Measurements from ENCODE around the gene PCDH7.

Gene PCDH7, protein sequence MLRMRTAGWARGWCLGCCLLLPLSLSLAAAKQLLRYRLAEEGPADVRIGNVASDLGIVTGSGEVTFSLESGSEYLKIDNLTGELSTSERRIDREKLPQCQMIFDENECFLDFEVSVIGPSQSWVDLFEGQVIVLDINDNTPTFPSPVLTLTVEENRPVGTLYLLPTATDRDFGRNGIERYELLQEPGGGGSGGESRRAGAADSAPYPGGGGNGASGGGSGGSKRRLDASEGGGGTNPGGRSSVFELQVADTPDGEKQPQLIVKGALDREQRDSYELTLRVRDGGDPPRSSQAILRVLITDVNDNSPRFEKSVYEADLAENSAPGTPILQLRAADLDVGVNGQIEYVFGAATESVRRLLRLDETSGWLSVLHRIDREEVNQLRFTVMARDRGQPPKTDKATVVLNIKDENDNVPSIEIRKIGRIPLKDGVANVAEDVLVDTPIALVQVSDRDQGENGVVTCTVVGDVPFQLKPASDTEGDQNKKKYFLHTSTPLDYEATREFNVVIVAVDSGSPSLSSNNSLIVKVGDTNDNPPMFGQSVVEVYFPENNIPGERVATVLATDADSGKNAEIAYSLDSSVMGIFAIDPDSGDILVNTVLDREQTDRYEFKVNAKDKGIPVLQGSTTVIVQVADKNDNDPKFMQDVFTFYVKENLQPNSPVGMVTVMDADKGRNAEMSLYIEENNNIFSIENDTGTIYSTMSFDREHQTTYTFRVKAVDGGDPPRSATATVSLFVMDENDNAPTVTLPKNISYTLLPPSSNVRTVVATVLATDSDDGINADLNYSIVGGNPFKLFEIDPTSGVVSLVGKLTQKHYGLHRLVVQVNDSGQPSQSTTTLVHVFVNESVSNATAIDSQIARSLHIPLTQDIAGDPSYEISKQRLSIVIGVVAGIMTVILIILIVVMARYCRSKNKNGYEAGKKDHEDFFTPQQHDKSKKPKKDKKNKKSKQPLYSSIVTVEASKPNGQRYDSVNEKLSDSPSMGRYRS (N-terminal part only)

GRCh38 chr4:30720021-30720660 is at the start of gene PCDH7:
PCDH7 (plus strand) TSS chr4:30720369; CDS start chr4:30721423, 1,054 bp downstream.
- DNase-seq (ENCODE audit: low read depth in 2 of 2) = no peak

- DNase-seq (ENCODE audit: low read depth in 2 of 2) = no peak
These were observed 48.2 kb upstream of the PCDH7 start for GRCh38 chr4:30671926-30672448.

- DNase-seq (ENCODE audit: low read depth in 2 of 2) = no peak
These were observed 24.0 kb upstream of the PCDH7 start for GRCh38 chr4:30696191-30696590.

GRCh38 chr4:30714408-30715031 is 5.6 kb upstream of the PCDH7 start:
- DNase-seq (ENCODE audit: low read depth in 2 of 2) = no peak

DNA sequence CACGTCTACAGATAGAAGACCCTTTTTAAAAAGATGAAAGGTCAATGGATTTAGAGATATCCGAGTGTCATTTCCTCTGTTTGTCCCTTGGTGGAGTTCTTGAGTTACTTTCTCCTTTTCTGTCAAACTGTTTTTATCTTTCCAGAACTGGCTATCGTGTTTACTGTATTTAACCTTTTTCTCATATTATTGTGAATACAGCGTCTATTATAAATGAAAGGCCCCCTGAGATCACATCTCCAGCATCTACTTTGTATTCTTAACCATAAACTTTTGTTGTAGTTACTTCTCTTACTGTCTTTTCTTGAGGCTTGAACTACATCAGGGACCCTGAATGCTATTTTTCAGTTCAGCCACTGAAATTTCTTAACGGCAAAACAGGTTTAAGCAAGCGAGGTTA is 4.0 kb upstream of the PCDH7 start:
- no peak for DNase-seq (ENCODE audit: low read depth in 2 of 2)

- DNase-seq (ENCODE audit: low read depth in 2 of 2) = no peak
These were observed 3.4 kb upstream of the PCDH7 start for GRCh38 chr4:30716681-30717207.

DNA sequence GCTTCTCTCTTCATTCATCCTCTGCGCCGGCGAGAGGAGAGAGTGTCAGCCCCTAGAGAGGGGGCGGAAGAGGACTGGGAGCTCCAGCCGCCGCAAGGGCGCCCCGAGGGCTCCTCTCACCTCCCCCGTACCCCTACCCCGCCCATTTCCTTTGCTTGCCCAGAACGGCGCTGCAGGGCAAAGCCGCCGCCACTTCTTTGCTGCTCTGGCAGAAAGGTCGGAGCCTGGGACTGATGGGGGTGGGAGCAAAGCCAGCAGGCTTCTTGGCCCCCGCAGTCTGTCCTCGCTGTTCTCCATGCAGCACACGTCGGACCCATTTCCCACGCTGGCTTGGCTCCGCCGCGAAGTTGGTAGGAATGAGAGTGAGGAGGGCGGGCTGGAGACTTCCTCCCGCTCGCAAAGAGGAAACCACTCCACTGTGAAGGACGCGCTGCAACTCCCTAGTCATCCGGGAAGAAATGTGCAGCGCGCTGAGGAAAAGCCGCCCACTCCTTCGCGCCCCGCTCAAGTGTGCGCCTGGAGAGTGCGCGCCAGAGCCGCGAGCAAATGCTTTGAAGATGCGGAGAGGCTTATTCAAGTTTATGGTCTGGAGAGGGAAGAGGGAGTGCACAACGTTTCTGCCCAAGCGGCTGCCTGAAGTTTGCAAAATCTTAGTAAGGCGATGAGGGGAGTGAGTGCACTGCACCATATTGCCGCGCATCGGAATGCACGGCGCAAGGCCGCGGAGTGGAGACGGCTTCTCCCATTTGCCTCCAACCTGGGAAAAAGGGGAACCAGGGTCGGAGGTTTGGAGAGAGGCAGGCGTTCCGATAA is 2.8 kb upstream of the PCDH7 start:
- DNase-seq (ENCODE audit: low read depth in 2 of 2) = no peak

DNA sequence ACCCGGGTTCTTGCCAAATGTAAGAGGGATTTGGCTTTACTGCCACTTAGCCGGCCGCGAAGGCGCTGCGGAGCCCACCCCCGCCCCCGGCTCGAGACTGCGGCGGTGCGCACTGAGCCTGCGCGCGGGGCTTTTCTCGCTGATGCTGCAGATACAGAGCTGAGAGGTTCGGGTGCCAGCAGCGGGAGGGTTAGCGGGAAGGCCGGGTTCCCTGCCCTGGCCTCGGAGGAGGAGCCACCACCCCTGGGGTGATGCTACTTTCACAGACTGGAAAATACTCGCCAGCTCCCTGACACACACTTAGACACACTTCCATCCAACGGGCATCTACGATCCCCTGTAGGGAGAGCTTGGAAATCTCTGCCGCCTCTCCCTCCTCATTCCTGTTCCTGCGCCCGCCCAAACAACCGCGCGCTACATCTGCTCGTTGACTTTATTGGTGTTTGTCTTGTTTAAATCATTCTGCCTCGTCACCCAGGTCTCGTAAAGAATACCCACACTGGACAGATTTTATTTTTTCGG is 2.1 kb upstream of the PCDH7 start:
- no peak for DNase-seq (ENCODE audit: low read depth in 2 of 2)

DNA sequence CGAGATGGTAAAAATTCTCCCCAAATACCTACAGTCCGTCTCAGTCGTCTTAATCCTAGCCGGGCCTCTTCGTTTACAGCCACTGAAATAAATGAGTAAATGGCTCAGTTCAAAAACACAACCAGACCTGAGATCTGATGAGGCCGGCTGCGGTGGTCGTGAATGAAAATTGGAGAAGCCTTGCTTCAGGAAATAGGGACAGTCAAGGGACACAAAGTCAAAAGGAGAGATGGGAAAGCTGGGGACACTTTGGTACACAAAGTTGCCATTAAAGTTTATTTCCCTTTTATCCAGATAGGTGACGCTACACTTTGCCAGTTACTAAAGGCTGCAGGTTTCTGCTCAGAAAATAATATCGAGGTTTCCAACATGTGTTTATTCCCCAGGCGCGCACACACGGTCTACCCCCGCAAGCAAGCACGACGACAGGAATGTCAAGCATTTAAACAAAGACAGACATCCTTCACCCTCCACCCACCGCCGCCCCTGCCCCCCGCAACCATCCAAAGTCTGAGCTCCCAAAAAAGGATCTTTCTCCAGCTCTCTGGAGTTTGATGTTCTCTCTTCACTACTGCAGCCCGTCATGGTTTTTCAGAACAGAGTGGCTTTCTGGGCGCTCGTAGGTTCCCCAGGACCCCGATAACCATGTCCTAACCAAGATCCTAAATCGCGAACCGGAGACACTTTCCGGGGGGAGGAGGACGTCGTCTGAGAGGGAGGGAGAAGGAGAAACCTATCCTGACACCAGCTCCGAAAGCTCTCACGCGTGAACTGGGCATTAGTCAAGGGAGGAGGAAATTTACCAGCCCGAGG is 1.3 kb upstream of the PCDH7 start:
- no peak for DNase-seq (ENCODE audit: low read depth in 2 of 2)

- no peak for DNase-seq (ENCODE audit: low read depth in 2 of 2)
These were observed 632 bp upstream of the PCDH7 start for GRCh38 chr4:30719454-30720020.

DNA sequence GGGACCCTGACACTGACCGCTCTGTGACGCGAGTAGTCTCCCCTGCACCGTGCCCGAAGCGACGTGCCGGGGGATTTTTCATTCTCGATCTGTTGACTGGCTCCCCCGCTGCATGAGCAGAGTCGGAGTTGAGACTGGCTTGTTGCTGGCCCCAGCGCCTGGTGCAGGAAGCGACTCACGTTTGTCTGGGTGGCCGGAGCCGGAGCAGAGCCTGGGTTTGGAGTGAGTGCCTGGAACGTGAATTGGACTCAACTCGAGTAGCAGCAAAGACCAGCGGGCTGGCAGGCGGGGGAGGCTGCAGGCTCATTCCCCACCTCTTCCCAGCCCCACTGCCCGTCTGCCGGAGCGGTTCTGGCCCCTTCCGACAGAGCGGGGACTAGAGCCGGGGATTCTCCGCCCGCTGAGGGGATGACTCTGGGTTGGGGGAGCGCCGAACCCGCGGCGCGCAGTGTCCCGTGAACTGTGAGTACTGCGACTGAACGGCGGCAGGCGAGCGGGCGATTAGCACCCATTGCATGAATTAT is 554 bp downstream of the PCDH7 start:
- no peak for DNase-seq (ENCODE audit: low read depth in 2 of 2)

DNA sequence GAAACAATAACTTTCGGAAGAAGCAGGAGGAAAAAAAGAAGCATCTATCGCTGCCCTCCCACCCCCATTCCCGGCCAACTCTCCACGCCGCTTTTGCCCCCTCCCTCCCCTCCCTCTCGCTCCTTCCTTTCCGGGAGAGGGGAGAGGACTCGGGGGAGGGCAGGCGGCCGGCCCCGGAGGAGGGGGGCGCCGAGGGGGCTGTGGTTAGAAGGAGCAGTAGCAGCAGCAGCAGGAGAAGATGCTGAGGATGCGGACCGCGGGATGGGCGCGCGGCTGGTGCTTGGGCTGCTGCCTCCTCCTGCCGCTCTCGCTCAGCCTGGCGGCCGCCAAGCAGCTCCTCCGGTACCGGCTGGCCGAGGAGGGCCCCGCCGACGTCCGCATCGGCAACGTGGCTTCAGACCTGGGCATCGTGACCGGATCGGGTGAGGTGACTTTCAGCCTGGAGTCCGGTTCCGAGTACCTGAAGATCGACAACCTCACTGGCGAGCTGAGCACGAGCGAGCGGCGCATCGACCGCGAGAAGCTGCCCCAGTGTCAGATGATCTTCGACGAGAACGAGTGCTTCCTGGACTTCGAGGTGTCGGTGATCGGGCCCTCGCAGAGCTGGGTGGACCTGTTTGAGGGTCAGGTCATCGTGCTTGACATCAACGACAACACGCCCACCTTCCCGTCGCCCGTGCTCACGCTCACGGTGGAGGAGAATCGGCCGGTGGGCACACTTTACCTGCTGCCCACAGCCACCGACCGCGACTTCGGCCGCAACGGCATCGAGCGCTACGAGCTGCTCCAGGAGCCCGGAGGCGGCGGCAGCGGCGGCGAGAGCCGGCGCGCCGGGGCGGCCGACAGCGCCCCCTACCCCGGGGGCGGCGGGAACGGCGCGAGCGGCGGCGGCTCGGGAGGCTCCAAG is 1.3 kb downstream of the PCDH7 start:
- no peak for DNase-seq (ENCODE audit: low read depth in 2 of 2)

- no peak for DNase-seq (ENCODE audit: low read depth in 2 of 2)
These were observed 1.9 kb downstream of the PCDH7 start for GRCh38 chr4:30722092-30722358.

GRCh38 chr4:30722359-30723200 is 2.4 kb downstream of the PCDH7 start:
- no peak for DNase-seq (ENCODE audit: low read depth in 2 of 2)

GRCh38 chr4:30723201-30723955 is 3.2 kb downstream of the PCDH7 start:
- no peak for DNase-seq (ENCODE audit: low read depth in 2 of 2)

GRCh38 chr4:30724247-30724646 is 4.1 kb downstream of the PCDH7 start:
- DNase-seq (ENCODE audit: low read depth in 2 of 2) = no peak

Data from stimulated activated CD4-positive, alpha-beta T cell treated with anti-CD3 and anti-CD28 coated beads, Interleukin-1b, Interleukin-23, amount 100 ng/mL, for 1 hour (primary cell).